ENCODE results near the gene POMT2.

Gene POMT2

DNA sequence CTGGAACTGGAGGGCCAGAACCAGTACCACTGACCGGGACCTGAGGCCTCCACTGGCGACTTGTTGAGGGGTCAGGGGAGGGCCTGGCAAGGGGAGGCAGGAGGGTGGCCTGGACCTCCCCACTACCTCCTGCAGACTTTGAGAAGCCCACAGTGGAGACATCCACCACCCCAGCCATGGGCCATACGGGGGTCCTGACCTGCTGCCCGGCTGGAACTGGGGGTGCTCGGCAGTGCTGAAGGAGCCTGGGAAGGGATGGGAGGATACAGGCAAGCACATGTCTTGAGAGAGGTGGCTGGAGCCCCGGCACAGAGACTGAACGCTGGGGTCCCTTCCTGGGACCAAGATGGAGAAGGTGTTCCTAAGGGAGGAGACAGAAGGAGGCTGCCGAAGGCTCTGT, 64.0 kb downstream of the POMT2 start:
- TF ChIP-seq, protein P1, sequence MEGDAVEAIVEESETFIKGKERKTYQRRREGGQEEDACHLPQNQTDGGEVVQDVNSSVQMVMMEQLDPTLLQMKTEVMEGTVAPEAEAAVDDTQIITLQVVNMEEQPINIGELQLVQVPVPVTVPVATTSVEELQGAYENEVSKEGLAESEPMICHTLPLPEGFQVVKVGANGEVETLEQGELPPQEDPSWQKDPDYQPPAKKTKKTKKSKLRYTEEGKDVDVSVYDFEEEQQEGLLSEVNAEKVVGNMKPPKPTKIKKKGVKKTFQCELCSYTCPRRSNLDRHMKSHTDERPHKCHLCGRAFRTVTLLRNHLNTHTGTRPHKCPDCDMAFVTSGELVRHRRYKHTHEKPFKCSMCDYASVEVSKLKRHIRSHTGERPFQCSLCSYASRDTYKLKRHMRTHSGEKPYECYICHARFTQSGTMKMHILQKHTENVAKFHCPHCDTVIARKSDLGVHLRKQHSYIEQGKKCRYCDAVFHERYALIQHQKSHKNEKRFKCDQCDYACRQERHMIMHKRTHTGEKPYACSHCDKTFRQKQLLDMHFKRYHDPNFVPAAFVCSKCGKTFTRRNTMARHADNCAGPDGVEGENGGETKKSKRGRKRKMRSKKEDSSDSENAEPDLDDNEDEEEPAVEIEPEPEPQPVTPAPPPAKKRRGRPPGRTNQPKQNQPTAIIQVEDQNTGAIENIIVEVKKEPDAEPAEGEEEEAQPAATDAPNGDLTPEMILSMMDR (IDR thresholded peaks at IDR 0.05; ENCODE audit: control extremely low read depth, extremely low read depth, low read depth, missing control alignments) = no peak
- ChIA-PET POLR2A (no interaction called here), CTCF (no interaction called here)
- no peak for DNase-seq (ENCODE audit: extremely low spot score)

DNA sequence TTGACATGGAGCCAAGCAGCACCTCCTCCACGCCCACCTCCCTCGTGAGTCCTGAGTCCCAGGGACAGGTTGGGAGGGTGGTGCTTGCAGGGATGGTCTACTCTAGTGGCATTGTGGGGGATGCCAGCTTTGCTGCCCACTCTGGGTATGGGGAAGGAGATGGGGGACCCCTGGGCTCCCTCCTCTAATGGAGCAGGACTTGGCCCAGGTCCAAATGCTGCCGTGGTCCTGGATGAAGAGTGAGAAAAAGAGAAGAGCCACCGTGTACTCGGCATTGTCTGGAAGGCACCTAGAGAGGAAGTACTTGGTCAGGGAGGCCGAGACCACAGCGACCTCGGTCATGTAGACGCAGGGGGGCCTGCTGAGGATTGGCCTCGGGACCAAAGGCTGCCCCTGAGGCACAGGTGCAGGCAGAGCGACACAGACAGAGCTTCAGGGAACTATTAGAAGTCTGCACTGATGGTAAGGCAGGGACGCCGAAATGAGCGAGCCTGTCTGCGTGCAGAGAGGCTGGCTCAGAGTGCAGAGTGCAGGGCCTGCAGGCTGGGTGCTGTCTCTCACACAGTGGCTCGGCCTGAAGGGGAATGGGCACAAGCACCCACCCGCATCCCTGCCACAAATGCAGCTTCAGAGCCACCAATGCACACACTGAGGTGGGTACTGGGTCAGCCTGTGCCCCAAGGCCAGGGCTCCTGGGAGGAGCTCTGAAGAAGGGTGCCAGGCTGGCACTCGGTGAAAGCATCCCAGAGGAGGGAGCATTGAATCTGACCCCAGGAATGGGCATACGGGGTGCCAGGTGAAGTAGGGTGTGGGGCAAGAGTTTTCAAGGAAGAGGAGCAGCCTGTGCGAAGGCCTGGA, 67.1 kb downstream of the POMT2 start:
- TF ChIP-seq, protein P1 (IDR thresholded peaks at IDR 0.05; ENCODE audit: control extremely low read depth, extremely low read depth, low read depth, missing control alignments) = no peak
- ChIA-PET POLR2A (no interaction called here), CTCF (no interaction called here)
- no peak for DNase-seq (ENCODE audit: extremely low spot score)

DNA sequence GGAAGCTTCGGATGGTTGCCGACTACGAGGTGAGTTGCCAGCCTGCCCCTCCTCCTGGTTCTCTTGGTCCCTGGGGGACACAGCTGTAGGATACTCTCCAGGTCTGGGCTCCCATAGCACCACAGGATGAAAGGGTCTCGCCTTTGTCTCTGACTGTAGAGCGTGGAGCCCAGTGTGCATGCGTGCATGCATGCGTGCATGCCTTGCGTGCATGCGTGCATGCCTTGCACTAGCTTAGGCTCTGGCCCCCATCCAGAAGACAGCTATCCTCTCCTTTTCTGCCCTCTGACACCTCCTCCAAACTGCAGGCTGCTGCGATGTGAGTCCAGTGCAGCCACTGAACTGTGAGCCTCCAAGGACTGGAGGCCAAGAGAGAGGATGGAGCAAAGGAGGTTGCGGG, 68.8 kb downstream of the POMT2 start:
- ChIA-PET CTCF (no interaction called here), POLR2A (no interaction called here)
- TF ChIP-seq, protein P1 (IDR thresholded peaks at IDR 0.05; ENCODE audit: control extremely low read depth, extremely low read depth, low read depth, missing control alignments) = no peak
- DNase-seq (ENCODE audit: extremely low spot score) = no peak

- no peak for DNase-seq (ENCODE audit: extremely low spot score)
- TF ChIP-seq, protein P1 (IDR thresholded peaks at IDR 0.05; ENCODE audit: control extremely low read depth, extremely low read depth, low read depth, missing control alignments) = no peak
- ChIA-PET POLR2A (no interaction called here), CTCF (interaction anchor here (2.0 kb wide), 1 partner anchor 65 kb away, joined by 6 read pairs; no protein-coding TSS in a partner anchor)
These were observed 69.8 kb downstream of the POMT2 start for GRCh38 chr14:77250927-77251326.

GRCh38 chr14:77249286-77249685, 71.4 kb downstream of the POMT2 start:
- ChIA-PET POLR2A (no interaction called here), CTCF (interaction anchor here (2.0 kb wide), 1 partner anchor 67 kb away, joined by 6 read pairs; no protein-coding TSS in a partner anchor)
- DNase-seq (ENCODE audit: extremely low spot score) = no peak
- TF ChIP-seq, protein P1 (IDR thresholded peaks at IDR 0.05; ENCODE audit: control extremely low read depth, extremely low read depth, low read depth, missing control alignments) = no peak

DNA sequence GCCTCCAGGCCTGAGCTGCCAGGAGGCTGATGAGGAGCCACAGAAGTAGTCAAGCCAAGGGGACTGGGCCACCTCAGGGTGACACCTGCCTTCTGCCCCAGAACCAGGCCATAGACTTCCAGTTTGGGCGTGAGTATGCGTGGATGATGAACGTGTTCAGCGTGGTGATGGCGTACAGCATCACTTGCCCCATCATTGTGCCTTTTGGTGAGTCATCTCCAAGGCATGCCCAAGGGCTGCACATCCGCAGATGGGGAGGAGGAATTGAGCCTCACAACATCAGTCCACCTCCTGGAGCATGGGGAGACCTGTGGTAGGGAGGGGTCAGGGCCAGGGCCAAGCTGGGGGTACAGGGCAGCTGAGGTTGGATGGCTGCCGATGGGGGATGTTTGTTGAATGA, 72.0 kb downstream of the POMT2 start:
- CTCF ChIA-PET = interaction anchor here (2.0 kb wide), 1 partner anchor 67 kb away, joined by 6 read pairs; no protein-coding TSS in a partner anchor

More for the DNA sequence above, 72.0 kb downstream of the POMT2 start:
- POLR2A ChIA-PET = no interaction called here
- no peak for DNase-seq (ENCODE audit: extremely low spot score)
- TF ChIP-seq, protein P1 (IDR thresholded peaks at IDR 0.05; ENCODE audit: control extremely low read depth, extremely low read depth, low read depth, missing control alignments) = no peak

Data from GM10248 (cell line).